ENCODE measurements around the gene BUD23.

Gene BUD23

DNA sequence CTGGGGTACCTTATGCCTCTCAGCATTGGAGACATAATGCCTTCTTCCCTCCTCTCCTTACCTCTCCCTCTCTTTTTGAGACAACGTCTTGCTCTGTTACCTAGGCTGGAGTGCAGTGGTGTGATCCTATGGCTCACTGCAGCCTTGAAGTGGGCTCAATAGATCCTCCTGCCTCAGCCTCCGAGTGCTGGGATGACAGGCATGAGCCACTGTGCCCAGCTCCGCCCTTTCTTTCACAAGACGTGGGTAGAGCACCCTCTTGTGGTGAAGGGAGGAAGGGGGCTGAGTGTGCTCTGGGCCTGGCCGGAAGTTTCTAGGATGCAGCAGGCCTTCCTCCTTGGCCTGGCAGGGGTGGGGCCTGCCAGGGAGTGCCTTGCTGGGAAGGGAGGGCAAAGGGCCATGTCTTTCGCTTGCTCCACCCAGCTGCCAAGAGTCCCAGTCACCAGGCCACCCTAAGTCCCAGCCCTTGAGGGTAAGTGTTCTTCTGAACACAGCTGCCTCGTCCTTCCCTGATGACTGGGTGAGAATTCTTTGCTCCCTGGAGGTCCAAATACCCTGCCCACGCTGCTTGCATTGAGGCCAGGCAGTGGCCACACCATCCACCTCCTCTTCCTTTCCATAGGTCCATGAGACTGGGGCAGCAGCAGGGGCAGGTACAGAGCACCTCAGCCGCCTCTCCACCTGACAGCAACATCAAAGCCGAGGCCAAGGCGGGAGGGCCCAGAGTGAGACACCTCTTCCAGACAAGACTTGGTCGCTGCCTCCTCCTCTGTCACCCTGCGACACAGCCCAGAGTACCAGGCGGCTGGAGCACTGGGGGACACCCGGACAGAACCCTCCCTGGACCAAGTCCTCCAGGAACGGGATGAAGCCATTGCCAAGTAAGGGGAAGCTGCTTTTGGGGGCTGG, 51.5 kb downstream of the BUD23 start:
- peak overlapping the region; percentile 51 for H3K27ac ChIP-seq
- TF ChIP-seq, protein P1, sequence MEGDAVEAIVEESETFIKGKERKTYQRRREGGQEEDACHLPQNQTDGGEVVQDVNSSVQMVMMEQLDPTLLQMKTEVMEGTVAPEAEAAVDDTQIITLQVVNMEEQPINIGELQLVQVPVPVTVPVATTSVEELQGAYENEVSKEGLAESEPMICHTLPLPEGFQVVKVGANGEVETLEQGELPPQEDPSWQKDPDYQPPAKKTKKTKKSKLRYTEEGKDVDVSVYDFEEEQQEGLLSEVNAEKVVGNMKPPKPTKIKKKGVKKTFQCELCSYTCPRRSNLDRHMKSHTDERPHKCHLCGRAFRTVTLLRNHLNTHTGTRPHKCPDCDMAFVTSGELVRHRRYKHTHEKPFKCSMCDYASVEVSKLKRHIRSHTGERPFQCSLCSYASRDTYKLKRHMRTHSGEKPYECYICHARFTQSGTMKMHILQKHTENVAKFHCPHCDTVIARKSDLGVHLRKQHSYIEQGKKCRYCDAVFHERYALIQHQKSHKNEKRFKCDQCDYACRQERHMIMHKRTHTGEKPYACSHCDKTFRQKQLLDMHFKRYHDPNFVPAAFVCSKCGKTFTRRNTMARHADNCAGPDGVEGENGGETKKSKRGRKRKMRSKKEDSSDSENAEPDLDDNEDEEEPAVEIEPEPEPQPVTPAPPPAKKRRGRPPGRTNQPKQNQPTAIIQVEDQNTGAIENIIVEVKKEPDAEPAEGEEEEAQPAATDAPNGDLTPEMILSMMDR (conservative IDR thresholded peaks at IDR 0.05) = peak; percentile 89

DNA sequence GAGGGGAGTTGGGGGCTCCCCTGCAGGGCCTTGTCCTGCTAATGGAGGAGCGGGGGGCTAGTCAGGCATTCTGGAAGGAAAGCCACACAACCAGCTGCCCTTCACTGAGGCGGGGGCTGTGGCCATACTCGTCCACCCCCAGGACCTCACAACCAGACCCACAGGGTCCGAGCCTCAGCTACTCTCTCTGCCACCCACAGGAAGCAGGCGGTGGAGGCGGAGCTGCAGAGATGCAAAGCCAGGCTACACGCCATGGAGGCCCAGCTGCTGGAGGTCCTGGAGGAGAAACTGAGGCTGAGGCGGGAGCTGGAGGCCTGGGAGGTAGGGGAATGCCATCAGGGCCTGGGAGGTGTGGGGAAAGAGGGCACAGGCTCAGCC, 52.1 kb downstream of the BUD23 start:
- TF ChIP-seq, protein P1 (conservative IDR thresholded peaks at IDR 0.05) = no peak
- H3K27ac ChIP-seq = peak overlapping the region; percentile 51

DNA sequence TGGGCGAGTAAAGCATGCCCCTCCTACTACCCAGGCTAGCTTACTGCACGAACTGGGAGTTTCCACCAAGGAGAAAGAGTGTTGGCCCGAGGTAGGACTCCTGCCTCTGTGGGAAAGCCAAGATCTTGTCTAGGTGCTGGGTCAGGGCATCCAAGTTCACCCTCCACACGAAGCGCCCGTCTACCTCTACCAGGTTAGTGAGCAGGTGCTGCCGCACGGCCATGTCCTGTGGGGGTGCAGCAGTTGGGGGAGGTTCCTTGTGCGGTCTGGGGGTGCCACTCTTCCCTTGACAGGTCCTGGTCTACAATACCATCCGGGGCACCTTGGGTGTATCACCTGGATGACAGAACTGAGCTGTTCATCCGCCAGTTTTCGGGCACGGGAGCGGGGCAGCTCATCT, 53.5 kb downstream of the BUD23 start:
- TF ChIP-seq, protein P1 (conservative IDR thresholded peaks at IDR 0.05) = no peak
- peak overlapping the region; percentile 99; the same call in 1 of the 2 replicates for H3K27ac ChIP-seq

DNA sequence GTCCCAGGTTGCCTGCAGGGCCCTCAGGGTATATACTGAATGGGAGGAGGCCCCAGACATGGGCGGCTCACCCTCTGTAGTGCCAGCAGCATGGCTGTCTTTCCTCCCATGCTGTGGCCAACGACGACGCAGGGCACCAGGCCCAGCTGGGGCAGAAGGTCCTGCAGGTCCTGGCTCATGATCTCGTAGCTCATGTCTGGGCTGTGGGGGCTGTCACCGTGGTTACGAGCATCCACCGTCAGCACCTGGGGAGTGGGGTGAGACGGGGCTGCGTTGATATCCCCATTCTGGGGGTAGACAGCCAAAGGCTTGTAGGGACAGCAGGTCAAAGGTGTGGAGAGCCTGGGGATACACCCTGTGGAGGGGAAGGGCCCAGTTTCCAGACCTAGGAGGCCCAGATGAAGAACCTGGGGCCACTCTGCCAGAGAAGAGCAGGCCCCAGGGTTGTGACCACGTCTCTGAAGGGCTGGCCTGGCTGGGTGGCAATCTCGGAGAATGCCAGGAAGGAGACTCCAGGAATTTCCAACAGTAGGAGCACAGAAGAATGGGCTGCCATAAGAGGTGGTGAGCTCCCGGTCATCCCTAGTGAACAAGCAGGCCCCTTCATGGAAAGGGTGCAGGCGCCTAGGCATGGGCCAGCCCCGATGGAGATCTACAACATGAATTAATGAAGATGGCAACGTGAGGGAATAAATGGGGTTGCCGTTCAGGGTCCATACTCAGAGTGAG, 54.3 kb downstream of the BUD23 start:
- TF ChIP-seq, protein P1 (conservative IDR thresholded peaks at IDR 0.05) = no peak
- peak overlapping the region; percentile 99 for H3K27ac ChIP-seq

DNA sequence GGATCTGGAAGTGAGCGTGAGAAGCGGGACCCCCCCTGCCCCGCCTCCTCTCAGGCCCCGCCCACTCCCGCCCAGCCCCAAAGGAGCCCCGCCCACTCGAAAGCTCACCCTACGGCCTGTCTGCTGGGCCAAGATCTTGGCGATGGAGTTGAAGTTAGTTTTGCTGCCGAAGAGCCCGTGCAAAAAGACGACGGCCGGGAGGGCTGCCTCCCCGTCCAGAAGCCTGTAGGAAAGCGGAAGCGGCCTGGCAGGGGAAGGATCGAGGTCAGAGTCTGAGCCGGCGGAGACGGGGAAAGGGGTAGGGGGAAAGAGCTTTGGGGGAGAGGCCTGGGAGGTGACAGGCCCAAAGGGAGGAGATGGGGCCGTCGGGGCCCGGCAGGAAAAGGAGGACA, 54.8 kb downstream of the BUD23 start:
- TF ChIP-seq, protein P1 (conservative IDR thresholded peaks at IDR 0.05) = no peak
- H3K27ac ChIP-seq = peak overlapping the region; percentile 99

DNA sequence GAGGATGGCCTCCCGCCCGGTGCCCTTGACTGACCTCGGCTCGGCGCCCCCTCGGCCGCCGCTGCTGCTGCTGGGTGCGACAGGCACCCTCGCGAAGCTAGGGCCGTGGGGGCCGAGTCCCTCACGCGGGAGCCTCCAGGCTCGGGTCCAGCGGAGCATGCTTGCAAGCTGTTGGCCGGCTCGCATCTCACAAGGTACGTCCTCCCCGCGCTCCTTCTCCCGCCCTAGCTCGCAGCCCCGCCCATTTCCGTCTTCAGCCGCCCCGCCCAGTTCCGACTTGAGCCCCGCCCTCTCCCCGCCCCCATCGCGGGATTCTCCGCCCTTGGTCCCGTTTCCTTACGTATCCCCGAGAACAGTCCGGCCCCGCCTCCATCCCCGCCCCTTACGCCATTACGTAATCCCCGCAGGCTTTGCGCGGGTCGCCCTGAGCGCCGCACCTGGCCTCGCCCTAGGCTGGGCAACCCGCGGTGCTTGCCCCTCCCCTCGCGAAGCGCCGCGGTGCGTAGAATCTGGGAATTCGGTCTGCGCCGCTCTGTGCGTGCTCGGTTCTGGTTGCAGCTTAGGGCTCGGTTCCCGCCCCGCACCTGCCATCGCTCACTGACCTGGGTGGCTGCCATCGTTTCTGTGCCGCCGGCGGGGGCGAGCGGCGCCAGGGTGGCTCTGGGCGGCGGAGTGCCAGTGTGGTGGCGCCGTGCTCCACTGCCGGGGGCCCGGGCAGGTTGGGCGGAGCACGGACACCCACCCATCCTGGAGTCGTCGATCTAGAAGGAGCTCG, 55.4 kb downstream of the BUD23 start, which contains the start of gene ABHD11:
Gene ABHD11 (minus strand): TSS at position 191 of the 775 bp plus-strand sequence. CDS start 32 bp downstream, at position 159.
- TF ChIP-seq, protein P1 (conservative IDR thresholded peaks at IDR 0.05) = no peak
- H3K27ac ChIP-seq = peak within 1 kb of the TSS; percentile 99

All from VCaP (cell line).